GM23248 (cell line): Measurements from ENCODE around the gene PLD5.

ENCODE experiments used
- EZH2 ChIP-seq: fragments of 200-600 bp; sonication (generic); IDR thresholded peaks from 2 replicates; pipeline ENCODE4 v1.6.1; 2018; ENCODE audit warnings: antibody characterized with exemption, mild to moderate bottlenecking; ENCODE audit not compliant: insufficient read depth, poor library complexity, severe bottlenecking
- EZH2phosphoT487 ChIP-seq: fragments of 200-600 bp; sonication (generic); IDR thresholded peaks from 2 replicates; pipeline ENCODE4 v1.6.1; 2018; ENCODE audit warnings: antibody characterized with exemption, moderate library complexity, mild to moderate bottlenecking, low read depth; ENCODE audit not compliant: insufficient read depth

GRCh38 chr1:242447689-242448088 lies 76.8 kb downstream of the PLD5 start:
- TF ChIP-seq EZH2 (no peak), EZH2phosphoT487 (no peak)
